Liver (tissue), 9 donors: Measurements from ENCODE around the gene HPD. TPM values are rescaled to one million over a fixed set of nuclear protein-coding genes. Genes with fewer than 3 reads are reported as not detected.

Experiments
- DNase-seq: peaks from one replicate; pipeline ENCODE4 v3.0.0-alpha.2; 2017; ENCODE audit warnings: low spot score
- H3K27ac ChIP-seq, 2 donors: one replicate each; pipeline ENCODE4 v1.7.0; 2013; ENCODE audit warnings: inconsistent platforms in 2 of 2, low read length in 2 of 2, control low read depth in 1 of 2, low read depth in 1 of 2, mild to moderate bottlenecking in 1 of 2
- H3K27me3 ChIP-seq, 4 donors: one replicate each; pipeline versions ENCODE4 v1.6.1 to v1.7.0; 2013; ENCODE audit warnings: low read length in 3 of 4, inconsistent platforms in 1 of 4, mild to moderate bottlenecking in 1 of 4, moderate library complexity in 1 of 4; ENCODE audit not compliant: control insufficient read depth in 4 of 4, insufficient read depth in 4 of 4
- H3K36me3 ChIP-seq, 4 donors: one replicate each; pipeline versions ENCODE4 v1.6.1 to v1.7.0; 2013; ENCODE audit warnings: low read length in 3 of 4, mild to moderate bottlenecking in 3 of 4, low read depth in 1 of 4, moderate library complexity in 1 of 4; ENCODE audit not compliant: control insufficient read depth in 4 of 4, insufficient read depth in 3 of 4
- H3K4me1 ChIP-seq, 4 donors: one replicate each; pipeline versions ENCODE4 v1.6.1 to v1.7.0; 2013; ENCODE audit warnings: low read length in 3 of 4, mild to moderate bottlenecking in 3 of 4, moderate library complexity in 1 of 4; ENCODE audit not compliant: control insufficient read depth in 4 of 4, insufficient read depth in 4 of 4
- H3K4me3 ChIP-seq, 3 donors: one replicate each; pipeline versions ENCODE4 v1.6.1 to v1.7.0; 2013; ENCODE audit warnings: low read length in 3 of 3, control low read depth in 1 of 3, low read depth in 1 of 3, mild to moderate bottlenecking in 1 of 3
- H3K9ac ChIP-seq, 2 donors: one replicate each; pipeline ENCODE4 v1.7.0; 2013; ENCODE audit warnings: low read length in 2 of 2, mild to moderate bottlenecking in 2 of 2, moderate library complexity in 2 of 2, control low read depth in 1 of 2, low read depth in 1 of 2
- H3K9me3 ChIP-seq, 4 donors: one replicate each; pipeline versions ENCODE4 v1.6.1 to v1.7.0; 2013; ENCODE audit warnings: low read length in 3 of 4; ENCODE audit not compliant: control insufficient read depth in 4 of 4
- ATF3 ChIP-seq: IDR thresholded peaks from 2 replicates; pipeline ENCODE4 v1.6.1; 2016; ENCODE audit warnings: antibody characterized with exemption
- CTCF ChIP-seq: fragments of 150-350 bp; IDR thresholded peaks from 2 replicates; pipeline ENCODE4 v1.5.1; 2017; ENCODE audit warnings: improper control_type of control experiment, low read depth, low read length; ENCODE audit not compliant: missing input control
- EGR1 ChIP-seq, 2 donors: IDR thresholded peaks; 2 replicates each; pipeline ENCODE4 v1.6.1; 2016 to 2018; ENCODE audit warnings: antibody characterized with exemption in 2 of 2, low read depth in 2 of 2
- FOXA1 ChIP-seq: IDR thresholded peaks from 2 replicates; pipeline ENCODE4 v1.6.1; 2016; ENCODE audit warnings: antibody characterized with exemption
- FOXA2 ChIP-seq: IDR thresholded peaks from 2 replicates; pipeline ENCODE4 v1.6.1; 2016; ENCODE audit warnings: antibody characterized with exemption
- GABPA ChIP-seq, 2 donors: IDR thresholded peaks in 1 of 2; conservative IDR thresholded peaks in 1 of 2; 2 replicates each; pipeline ENCODE4 v1.6.1; 2016; ENCODE audit warnings: antibody characterized with exemption in 2 of 2, mild to moderate bottlenecking in 1 of 2, moderate library complexity in 1 of 2
- HNF4G ChIP-seq: IDR thresholded peaks from 2 replicates; pipeline ENCODE4 v1.6.1; 2016; ENCODE audit warnings: antibody characterized with exemption
- NR2F2 ChIP-seq: IDR thresholded peaks from 2 replicates; pipeline ENCODE4 v1.6.1; 2016; ENCODE audit warnings: antibody characterized with exemption
- RAD21 ChIP-seq, 2 donors: IDR thresholded peaks; 2 replicates each; pipeline ENCODE4 v1.6.1; 2016; ENCODE audit warnings: antibody characterized with exemption in 2 of 2, mild to moderate bottlenecking in 2 of 2
- REST ChIP-seq: IDR thresholded peaks from 2 replicates; pipeline ENCODE4 v1.6.1; 2016; ENCODE audit warnings: antibody characterized with exemption, mild to moderate bottlenecking
- RXRA ChIP-seq, 2 donors: IDR thresholded peaks; 2 replicates each; pipeline ENCODE4 v1.6.1; 2017 to 2018; ENCODE audit warnings: antibody characterized with exemption in 2 of 2, mild to moderate bottlenecking in 1 of 2
- SP1 ChIP-seq: IDR thresholded peaks from 2 replicates; pipeline ENCODE4 v1.6.1; 2018; ENCODE audit warnings: antibody characterized with exemption, mild to moderate bottlenecking
- TAF1 ChIP-seq: conservative IDR thresholded peaks from 2 replicates; pipeline ENCODE4 v1.6.1; 2016; ENCODE audit warnings: antibody characterized with exemption, mild to moderate bottlenecking
- ZBTB33 ChIP-seq: IDR thresholded peaks from 2 replicates; pipeline ENCODE4 v1.6.1; 2016; ENCODE audit warnings: antibody characterized with exemption
- WGBS: extraction: QIAGEN DNeasy Blood & Tissue Kit; methylation state at CpG from one replicate; pipeline ENCODE4 v1.1.7; 2013; 5-methylcytosine and 5-hydroxymethylcytosine counted together
- polyA plus RNA-seq, 2 donors: library from polyadenylated mRNA; stranded (reverse) in 1 of 2; unstranded in 1 of 2; fragments of 200-250 nt in 1 of 2; fragments of >200 nt in 1 of 2; fragmentation: Nextera tagmentation in 1 of 2; extraction: Ambion mirVana in 1 of 2; gene quantifications; one replicate each; pipeline versions ENCODE4 v1.2.1 to v1.2.3, GENCODE V29; 2013 to 2015
- total RNA-seq, 2 donors: library from RNA; depleted of rRNA; stranded (reverse); fragments of >200 nt; gene quantifications; one replicate each; pipeline ENCODE4 v1.2.3, GENCODE V29; 2014
- TF ChIP-seq, protein P1 (sequence below): IDR thresholded peaks from 2 replicates; pipeline ENCODE4 v1.6.1; 2016; ENCODE audit warnings: antibody characterized with exemption
- donor health status: healthy.
- donor health status: healthy.
- donor health status: healthy.
- donor health status: healthy.
- donor health status: healthy.

HPD gene
- total and polyA plus RNA-seq, 4 donors, result 31.3 to 812 (median 509) TPM

- Histone ChIP-seq H3K9me3 (no peaks in the 10 kb centered on the region), H3K27ac (peak overlapping the region; percentile 48 to 71), H3K4me3 (peak overlapping the region; percentile 59 to 71 (median 69)), H3K9ac (peak overlapping the region in 1 of 2 donors; percentile 13), H3K27me3 (no peaks in the 10 kb centered on the region), H3K4me1 (peaks cover 11 to 65% (median 48%) of the 10 kb centered on the region in 4 donors), H3K36me3 (peaks cover 20 to 40% (median 28%) of the 10 kb centered on the region in 4 donors)
- TF ChIP-seq RAD21 (IDR thresholded peaks at IDR 0.05) (peak; percentile 72 to 76), CTCF (peak; percentile 91), ZBTB33 (no peak), FOXA2 (no peak), ATF3 (no peak), GABPA (IDR thresholded peaks at IDR 0.05 in 1 of 2, conservative IDR thresholded peaks at IDR 0.05 in 1 of 2) (no peak), TAF1 (no peak), RXRA (IDR thresholded peaks at IDR 0.05) (no peak), NR2F2 (no peak), SP1 (no peak), HNF4G (no peak)
- TF ChIP-seq, protein P1, sequence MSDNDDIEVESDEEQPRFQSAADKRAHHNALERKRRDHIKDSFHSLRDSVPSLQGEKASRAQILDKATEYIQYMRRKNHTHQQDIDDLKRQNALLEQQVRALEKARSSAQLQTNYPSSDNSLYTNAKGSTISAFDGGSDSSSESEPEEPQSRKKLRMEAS, result no peak
- peak; percentile 84 for DNase-seq
- WGBS, result 3% methylated on average over 46 of the region's 46 CpGs
Observed at GRCh38 chr12:121811434-121812319, 47.0 kb downstream of the HPD start.

- 52% methylated on average over 6 of the region's 6 CpGs for WGBS
- Histone ChIP-seq H3K27ac (peak overlapping the region in 1 of 2 donors; percentile 48), H3K4me3 (peak overlapping the region in 2 of 3 donors; percentile 49 to 69), H3K9ac (peak overlapping the region in 1 of 2 donors; percentile 33), H3K36me3 (peaks cover 18 to 36% (median 25%) of the 10 kb centered on the region in 4 donors), H3K4me1 (peaks cover 11 to 72% (median 52%) of the 10 kb centered on the region in 4 donors), H3K9me3 (no peaks in the 10 kb centered on the region), H3K27me3 (no peaks in the 10 kb centered on the region)
- TF ChIP-seq EGR1 (IDR thresholded peaks at IDR 0.05; ENCODE audit: low read depth in 2 of 2) (no peak), FOXA1 (no peak), REST (no peak)
- DNase-seq, result no peak
Observed at GRCh38 chr12:121810833-121811433, 47.7 kb downstream of the HPD start.
